Transverse colon (tissue), 4 donors: ENCODE data around the gene GPR137C.

ENCODE experiments used
- POLR2A ChIP-seq: fragments of 450-650 bp; IDR thresholded peaks from one replicate; pipeline ENCODE4 v1.6.1; 2016; ENCODE audit warnings: antibody characterized with exemption, mild to moderate bottlenecking, moderate library complexity
- POLR2AphosphoS5 ChIP-seq, 3 donors: sonication (generic); formaldehyde crosslinking; IDR thresholded peaks; one replicate each; pipeline ENCODE4 v1.6.1; 2016; ENCODE audit warnings: antibody characterized with exemption in 3 of 3
- TF ChIP-seq, protein P1 (sequence below), 5 experiments: fragments of 200-600 bp in 3 of 5; fragments of 450-650 bp in 2 of 5; sonication (generic) in 3 of 5; IDR thresholded peaks; 1 replicate in 2 of 5; 2 replicates in 3 of 5; pipeline ENCODE4 v1.5.1; 2016 to 2017; ENCODE audit warnings: antibody characterized with exemption in 5 of 5, inconsistent platforms in 3 of 5, mild to moderate bottlenecking in 2 of 5, moderate library complexity in 1 of 5

DNA sequence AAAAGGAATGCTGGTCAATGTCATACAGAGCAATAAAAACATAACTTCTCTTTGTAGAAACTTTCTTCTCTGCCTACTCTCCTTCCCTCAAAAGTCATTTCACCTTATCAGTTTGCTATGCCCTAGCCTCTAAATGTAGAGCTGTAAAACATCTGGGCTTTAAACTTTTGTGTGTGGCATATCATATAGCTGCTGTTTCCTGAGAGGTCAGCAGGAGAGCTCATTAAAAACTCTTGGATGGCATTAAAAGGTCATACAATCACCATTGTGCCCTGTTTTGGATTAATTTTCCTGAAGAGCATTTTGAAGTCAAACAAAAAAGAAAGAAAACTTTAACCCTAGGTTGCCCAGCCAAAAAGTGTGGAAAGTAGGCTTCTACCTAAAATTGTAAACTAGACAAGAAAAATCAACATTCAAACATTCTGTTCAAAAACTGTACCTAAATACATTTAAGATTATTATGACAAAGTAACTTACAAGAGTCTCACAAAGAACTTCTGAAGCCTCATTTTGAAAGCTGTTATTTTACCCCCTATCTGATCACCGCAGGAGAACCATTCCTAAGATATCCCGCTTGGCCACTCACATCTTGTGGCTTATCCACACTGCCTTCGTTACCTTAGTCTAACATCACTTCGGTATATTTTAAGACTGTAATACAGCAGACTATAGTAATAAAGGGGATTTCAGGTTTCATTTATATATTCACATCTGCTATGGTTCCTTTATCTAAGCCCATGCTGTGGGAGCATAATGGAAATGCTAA is 38.4 kb upstream of the GPR137C start:
- TF ChIP-seq, protein P1, sequence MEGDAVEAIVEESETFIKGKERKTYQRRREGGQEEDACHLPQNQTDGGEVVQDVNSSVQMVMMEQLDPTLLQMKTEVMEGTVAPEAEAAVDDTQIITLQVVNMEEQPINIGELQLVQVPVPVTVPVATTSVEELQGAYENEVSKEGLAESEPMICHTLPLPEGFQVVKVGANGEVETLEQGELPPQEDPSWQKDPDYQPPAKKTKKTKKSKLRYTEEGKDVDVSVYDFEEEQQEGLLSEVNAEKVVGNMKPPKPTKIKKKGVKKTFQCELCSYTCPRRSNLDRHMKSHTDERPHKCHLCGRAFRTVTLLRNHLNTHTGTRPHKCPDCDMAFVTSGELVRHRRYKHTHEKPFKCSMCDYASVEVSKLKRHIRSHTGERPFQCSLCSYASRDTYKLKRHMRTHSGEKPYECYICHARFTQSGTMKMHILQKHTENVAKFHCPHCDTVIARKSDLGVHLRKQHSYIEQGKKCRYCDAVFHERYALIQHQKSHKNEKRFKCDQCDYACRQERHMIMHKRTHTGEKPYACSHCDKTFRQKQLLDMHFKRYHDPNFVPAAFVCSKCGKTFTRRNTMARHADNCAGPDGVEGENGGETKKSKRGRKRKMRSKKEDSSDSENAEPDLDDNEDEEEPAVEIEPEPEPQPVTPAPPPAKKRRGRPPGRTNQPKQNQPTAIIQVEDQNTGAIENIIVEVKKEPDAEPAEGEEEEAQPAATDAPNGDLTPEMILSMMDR (IDR thresholded peaks at IDR 0.05) = no peak
- TF ChIP-seq POLR2A (no peak), POLR2AphosphoS5 (IDR thresholded peaks at IDR 0.05) (no peak)
